Measurements from ENCODE around the gene TRMT5.
A peak's percentile ranks its signal among the peaks of the same experiment; 100 is the strongest.

The TRMT5 gene, protein sequence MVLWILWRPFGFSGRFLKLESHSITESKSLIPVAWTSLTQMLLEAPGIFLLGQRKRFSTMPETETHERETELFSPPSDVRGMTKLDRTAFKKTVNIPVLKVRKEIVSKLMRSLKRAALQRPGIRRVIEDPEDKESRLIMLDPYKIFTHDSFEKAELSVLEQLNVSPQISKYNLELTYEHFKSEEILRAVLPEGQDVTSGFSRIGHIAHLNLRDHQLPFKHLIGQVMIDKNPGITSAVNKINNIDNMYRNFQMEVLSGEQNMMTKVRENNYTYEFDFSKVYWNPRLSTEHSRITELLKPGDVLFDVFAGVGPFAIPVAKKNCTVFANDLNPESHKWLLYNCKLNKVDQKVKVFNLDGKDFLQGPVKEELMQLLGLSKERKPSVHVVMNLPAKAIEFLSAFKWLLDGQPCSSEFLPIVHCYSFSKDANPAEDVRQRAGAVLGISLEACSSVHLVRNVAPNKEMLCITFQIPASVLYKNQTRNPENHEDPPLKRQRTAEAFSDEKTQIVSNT

DNA sequence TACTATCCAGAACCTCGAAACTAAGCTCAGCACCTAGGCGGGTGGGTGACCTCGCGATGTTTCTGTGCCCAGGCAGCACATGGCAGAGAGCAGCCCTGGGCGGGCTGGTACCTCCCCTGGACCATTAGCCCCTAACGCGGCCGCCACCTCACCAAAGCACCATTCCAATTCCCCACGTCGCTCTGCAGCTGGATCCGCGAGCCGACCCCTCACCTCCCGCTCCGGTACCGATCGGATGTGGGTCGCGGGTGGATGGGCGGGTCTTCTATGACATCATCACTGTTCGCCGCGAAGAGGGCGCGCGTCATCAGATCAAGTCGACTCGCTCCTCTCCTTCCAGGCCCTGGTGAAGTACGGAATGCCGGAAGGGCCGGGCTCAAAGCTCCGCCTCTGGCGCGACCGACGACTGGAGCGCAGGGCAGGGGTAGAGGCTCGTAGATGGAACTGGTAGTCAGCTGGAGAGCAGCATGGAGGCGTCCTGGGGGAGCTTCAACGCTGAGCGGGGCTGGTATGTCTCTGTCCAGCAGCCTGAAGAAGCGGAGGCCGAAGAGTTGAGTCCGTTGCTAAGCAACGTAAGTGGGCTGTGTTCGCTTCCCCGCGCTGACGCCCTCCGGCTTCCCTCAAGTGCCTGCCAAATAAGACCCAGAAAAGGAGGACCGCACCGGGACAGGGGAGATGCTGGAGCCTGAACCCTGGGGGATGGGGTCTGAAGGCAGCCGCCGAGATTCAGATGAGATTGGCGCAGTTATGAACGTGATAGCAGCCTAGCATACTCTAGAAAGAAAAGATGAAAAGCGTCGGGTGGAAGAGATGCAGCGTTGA is at the start of gene TRMT5, which contains the start of gene SLC38A6:
TRMT5 (minus strand) TSS at position 269 of the 822 bp plus-strand sequence; CDS start at position 163, 106 bp downstream.
SLC38A6 (plus strand) TSS at position 435 of the 822 bp plus-strand sequence; CDS start at position 468, 33 bp downstream.
- peak; percentile 85 for DNase-seq (ENCODE audit: low spot score)

DNA sequence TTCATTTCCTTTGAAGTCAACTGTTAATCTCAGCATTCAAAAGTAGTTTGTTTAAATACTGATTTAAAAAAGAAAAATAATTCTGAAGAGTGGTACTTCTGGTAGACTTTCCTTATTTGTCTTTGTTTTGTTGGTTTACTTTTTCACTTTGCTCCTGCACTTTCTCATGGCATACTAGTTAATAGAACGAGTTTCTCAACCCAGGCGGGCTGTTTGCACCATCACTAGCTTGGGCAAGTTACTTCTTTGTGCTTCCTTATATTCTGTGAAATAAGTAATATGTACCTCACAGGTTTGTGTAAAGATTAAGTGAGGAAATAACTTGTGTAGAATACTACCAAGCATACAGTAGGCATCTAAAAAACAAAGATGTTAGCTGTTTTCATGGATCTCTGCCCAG is 45.6 kb upstream of the TRMT5 start:
- DNase-seq (ENCODE audit: low spot score): no peak

DNA sequence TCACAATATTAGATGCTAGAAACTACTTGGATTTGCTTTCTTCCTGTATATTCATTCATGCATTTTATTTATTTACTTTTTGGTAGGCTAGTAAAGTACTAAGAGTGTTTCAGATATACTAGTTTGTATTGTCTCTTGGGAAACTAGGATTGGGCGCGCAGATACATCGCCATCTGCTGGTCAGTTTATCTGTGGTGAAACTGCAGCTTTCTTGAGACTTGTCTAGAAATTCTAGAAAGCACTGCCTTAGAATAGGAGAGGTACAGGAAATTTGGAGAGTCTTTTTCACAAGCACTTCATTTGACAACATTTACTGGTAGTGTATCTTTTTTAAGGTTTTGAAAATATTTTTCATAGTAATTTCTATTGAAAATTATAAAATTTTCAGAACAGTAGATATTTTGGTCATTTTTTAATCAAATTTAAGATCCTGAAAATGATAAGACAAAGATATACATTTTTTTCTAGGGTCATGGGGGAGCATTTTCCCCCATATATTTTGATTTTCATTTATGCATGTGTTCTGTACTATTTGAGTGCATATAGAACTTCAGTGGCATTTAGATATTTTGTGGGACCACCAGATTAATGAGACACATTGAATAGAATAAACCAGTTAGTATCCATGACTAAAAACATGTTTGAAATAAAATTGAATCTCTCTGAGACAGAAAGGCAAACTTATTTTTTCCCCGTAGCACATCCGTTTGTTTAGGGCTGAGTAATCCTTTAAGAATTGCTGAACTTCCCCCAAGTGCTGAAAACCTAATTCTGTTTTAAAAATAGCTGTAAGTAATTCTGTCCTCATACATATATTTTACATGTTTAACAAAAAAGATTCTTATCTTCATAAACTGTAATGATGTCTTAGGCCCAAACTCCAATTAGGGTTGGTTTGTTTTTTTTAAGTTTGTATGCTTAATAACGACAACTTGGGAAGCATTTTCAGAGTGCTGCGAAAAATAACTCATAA is 44.7 kb upstream of the TRMT5 start:
- peak; percentile 48 for DNase-seq (ENCODE audit: low spot score)

DNA sequence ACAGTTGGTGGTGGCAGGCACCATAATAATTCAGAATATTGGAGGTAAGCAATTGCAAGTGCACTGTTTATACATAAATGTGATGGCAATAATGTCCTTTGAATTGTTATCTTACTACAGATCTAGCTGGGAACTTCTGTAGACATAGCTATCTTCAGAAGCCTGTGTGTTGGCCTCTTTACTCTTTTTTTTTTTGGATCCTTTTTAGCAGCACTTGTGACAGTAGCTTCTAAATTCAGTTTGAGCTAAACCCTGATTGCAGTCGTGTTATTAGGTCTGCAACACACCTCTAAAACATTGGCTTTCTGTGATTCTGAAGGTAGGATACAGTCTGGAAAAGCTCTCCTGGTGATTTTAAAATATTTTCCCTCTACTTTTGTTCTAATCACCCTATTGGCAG is 38.7 kb upstream of the TRMT5 start:
- no peak for DNase-seq (ENCODE audit: low spot score)

DNA sequence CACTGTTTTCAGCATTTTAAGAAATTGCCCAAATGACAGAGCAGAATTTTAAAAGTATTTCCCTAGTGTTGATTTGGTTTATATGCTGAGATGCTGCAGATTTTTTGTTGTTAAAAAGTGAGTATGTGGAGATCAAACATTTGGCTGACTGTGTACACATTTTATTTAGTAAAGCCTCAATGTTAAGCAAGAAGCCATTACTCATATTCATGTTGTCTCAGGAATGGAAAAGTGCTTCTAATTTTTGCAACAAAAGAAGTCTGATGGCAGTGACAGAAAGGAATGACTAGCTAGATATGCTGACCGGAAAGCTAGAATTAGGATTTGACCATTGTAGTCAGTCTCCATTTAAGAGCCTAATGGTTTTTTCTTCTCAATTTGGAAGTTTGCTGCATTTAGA is 22.7 kb upstream of the TRMT5 start:
- no peak for DNase-seq (ENCODE audit: low spot score)

DNA sequence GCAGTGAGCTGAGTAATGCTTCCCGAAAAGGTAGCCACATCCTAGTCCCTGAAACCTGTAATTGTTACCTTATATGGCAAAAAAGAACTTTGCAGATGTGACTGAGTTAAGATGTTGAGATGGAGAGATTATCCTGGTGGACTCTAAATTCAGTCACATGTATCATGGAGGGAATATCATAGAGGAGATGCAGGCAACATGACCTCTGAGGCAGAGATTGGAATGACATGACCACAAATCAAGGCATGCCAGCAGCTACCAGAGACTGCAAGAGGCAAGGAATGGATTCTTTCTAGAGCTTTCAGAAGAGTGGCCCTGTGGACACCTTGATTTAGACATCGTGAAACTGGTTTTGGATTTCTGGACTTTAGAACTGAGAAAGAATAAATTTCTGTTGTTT is 18.7 kb upstream of the TRMT5 start:
- no peak for DNase-seq (ENCODE audit: low spot score)

DNA sequence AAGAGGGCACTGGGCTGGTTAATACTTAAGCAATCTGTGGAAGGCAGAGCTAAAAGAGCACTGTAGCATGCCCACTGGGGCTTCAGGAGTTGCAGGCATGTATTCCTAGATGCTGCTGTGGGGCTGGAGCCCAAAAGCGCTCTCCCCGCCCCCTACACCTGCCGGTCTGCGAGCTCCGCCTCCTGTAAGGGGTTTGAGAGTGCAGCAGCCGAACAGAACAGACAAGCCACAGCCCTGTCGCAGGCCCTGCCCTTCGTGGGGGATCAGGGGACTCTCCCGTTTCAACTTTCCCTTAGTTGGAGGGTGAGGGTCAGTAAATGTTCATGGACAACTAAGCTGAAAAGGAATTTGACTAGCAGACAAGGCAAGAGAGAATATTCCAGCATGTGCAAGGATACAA is 17.7 kb upstream of the TRMT5 start:
- no peak for DNase-seq (ENCODE audit: low spot score)

DNA sequence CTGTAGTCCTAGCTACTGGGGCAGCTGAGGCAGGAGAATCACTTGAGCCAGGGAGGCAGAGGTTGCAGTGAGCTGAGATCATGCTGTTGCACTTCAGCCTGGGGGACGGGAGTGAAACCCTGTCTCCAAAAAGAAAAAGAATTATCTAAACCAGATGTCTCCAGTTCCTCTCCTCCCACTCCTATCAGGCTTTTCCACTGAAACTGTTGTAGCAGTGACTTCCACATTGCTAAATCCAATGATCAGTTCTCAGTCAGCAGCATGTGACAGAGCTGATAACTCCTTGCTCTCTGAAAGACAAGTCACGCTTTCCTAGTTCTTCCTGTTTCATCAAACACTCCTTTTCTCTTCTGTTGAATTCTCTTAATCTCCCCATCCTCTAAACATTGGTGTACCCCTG is 8.7 kb upstream of the TRMT5 start:
- DNase-seq (ENCODE audit: low spot score): no peak

DNA sequence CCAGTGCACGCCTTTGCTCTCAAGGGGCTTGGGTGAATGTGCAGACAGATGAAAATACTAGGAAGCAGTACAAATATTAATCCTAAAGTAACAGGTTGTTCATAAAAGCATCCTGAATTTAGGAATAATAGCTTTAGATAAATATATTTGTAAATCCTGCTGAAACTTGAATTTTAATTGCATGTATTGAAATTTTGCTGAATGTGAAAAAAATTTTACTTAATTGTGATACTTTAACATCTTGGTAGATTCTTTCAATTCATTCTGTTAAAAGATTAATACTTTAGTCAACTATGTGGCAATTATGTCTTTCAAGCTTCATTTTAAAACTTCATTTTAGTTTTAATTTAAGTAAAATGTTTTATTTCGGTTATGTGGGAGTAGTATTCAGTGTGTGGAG is 5.6 kb upstream of the TRMT5 start:
- no peak for DNase-seq (ENCODE audit: low spot score)

DNA sequence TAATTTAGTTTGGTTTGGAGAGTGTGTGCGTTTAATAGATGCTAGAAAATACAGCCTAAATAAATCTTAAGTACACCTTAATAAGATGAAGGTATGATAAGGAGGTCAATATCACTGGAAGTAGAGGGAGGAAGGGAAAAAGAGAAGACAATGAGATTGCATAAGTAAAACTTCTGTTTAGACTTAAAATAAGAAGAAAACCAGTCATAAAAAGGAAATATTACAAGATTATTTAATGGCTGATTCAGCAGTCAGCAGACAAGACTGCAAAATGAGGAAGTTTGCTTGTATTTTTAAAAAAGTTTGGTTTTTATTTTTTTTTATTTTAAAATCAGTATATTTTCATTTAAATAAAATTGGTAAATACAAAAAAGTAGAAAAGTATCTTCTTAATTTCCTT is 3.3 kb upstream of the TRMT5 start:
- no peak for DNase-seq (ENCODE audit: low spot score)

DNA sequence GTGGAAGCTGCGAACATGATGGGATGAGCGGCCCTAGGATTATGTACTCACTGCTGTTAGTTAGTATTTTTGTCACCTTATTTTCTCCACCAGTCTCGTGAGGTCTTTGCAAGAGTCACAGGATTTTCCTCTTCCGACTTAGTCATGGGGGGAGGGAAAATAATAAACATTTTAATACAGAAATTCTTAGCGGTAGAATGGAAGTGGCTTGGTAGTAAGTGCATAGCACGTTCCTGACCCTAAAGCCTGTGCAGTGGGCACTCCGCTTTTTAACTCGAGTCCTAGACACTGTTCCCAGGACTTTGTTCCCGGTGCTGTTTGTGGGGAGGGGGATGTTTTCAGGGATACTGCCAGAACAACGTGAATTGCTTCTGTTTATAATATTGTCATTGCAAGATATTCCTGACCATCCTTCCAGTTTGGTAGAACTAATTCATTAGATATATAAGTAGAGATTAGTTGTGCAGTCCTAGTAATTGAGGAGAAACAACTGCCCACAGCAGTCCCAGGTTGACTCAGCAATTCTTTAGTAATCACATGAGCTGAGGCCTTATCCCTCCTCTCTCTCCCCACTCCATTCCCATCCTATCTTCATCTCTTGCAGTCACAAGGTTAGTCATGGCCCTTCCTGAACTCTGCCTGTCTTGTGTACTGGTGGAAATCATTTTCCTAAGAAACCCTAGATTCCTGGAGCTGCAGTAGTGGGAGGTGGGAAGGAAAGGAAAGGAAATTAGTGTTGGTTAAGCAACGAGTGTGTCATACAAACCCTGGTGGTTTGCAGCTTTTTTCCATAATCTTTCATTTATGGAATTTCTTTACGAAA is 965 bp upstream of the TRMT5 start:
- DNase-seq (ENCODE audit: low spot score): no peak

DNA sequence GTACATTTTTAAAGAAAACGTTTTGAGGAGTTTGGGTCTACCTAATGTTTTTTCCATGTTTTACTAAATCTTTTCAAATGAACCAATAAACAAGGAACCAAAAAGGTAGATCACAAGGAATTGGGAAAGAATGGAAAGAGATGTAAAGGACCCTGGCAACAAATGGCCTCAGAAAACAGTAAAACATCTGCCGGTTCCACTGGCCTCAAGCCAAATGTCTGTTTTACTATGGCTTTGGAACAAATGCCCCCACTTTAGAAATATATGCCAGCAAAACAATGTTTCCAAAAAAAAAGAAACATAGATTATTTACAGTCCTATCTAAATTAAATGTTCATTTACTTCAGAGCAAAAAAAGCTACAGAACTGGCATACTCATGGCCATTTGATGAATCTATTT is 3.0 kb downstream of the TRMT5 start:
- DNase-seq (ENCODE audit: low spot score): no peak

DNA sequence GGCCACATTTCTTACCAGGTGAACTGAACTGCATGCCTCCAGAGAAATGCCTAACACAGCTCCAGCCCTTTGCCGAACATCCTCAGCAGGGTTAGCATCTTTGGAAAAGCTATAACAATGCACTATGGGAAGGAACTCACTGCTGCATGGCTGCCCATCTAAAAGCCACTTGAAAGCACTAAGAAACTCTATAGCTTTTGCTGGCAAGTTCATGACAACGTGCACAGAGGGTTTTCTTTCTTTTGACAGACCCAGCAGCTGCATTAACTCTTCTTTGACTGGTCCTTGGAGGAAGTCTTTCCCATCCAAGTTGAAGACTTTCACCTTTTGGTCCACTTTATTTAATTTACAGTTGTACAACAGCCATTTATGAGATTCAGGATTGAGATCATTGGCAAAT is 5.3 kb downstream of the TRMT5 start:
- no peak for DNase-seq (ENCODE audit: low spot score)

DNA sequence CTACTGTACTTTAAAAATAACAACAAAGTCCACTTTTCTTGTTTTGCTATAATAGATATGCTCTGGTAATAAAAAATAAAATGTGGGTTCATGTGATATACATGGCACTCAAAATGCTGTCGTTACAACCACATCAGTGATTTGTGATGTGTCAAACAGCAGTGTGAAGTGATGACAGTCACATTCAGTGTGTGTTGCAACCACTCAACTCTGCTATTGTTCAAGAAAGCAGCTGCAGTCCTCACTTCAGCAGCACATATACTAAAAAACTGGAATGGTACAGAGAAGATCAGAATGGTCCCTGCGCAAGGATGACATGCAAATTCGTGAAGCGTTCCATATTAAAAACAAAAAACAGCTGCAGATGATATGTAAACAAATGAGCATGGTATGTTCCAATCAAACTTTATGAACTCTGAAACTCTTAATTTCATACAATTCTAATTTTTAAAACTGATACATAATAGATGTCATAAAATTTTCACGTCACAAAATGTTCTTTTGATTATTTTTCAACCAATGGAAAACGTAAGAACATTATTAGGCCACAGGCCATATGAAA is 6.7 kb downstream of the TRMT5 start:
- DNase-seq (ENCODE audit: low spot score): no peak

DNA sequence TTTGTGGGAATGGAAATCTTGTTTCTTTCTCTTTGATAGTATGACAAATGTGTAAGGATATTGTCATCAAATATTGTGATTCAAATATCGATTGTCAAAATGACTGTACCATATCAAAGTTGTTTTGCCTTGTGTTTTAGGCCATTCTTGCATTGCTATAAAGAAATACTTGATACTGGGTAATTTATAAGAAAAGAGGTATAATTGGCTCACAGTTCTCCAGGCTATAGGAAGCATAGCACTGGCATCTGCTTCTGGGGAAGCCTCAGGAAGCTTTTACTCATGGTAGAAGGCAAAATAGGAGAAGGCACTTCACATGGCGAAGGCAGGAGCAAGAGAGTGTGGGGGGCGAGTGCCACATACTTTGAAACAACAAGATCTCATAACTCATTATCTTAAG is 7.8 kb downstream of the TRMT5 start:
- no peak for DNase-seq (ENCODE audit: low spot score)

DNA sequence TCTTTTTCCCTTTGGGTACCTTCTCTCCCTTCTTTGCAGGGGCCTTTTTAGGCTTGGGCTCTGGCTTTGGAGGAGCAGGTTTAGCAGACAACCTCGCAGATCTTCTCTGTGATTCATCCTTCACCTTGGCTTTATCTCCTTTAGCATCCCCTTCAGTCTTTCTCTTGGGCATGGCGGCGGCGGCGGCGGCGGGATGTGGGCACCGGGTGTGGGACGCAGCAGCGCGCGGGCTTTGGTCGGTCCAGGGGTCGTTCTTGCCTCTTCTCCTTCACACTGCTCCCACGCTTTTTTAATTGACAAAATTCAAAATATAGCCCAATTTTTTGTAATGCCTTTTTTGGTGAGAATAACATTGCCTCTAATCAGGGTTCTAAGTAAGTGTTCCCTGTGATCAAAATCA is 8.6 kb downstream of the TRMT5 start:
- DNase-seq (ENCODE audit: low spot score): no peak

DNA sequence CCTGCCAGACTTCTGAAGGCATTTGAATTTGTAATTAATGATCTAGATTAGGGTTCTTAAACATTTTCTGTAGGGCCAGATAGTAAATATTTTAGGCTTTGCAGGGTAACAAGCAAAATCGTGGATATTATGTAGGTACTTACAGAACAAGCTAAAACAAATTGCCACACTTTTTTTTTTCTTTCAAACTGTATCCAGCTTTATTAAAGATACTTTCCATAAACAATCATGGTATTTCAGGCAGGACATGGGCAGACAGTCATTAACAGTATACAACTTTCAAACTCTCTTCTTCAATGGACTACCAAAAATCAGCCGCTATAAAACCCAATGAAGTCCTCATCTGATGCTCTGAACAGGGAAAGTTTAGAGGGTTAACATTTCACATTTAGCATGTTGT is 9.6 kb downstream of the TRMT5 start:
- no peak for DNase-seq (ENCODE audit: low spot score)

DNA sequence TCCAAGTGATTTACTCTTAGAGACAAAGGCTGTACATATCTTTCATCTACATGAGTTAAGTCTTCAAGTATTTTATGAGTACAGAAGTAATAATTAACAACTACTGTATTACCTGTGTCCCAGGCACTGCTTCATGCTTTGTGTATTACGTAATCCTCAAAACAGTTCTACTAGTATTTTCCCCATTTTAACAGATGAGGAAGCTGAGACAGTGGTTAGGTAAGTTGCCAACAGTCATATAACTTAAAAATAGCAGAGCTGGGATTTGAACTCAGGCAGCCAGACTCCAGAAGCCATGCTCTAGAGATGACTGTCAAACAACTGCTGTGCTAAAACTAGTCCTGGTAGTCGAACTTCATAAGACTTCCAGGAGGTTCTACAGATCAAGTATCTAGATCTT is 10.7 kb downstream of the TRMT5 start:
- no peak for DNase-seq (ENCODE audit: low spot score)

DNA sequence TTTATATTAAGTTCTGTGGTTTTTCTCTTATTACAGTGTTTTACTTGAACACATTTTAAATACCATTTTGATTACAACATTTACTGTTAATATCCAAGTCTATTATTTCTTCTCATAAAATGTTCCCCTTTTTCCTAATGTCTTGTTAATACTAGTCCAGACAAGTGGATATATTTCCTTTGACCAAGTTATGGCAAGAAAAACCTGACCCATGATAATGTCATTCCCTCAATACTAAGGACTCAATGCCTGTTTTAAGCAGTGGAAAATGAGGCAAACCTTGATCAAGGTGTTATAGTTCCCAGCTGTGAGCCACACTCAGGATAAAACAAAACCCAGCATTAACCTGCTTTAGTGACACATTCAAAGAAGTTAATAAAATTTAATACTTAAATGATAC is 12.2 kb downstream of the TRMT5 start:
- no peak for DNase-seq (ENCODE audit: low spot score)

DNA sequence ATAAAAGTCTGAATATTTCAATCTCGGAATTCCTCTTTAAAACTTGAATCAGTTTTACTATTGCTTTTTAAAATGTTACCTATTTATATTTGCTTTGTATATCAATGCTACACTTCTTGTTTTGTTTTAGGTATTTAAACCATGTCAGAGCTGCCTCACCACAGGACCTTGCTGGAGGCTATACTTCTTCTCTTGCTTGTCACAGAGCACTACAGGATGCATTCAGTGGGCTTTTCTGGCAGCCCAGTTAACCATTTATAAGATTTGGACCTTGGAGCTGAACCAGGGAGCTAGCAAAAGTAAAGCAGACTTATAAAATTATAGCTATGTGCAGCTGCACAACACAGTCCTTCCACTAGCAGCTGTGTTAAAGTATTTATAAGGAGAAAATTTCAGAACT is 12.8 kb downstream of the TRMT5 start:
- no peak for DNase-seq (ENCODE audit: low spot score)

DNA sequence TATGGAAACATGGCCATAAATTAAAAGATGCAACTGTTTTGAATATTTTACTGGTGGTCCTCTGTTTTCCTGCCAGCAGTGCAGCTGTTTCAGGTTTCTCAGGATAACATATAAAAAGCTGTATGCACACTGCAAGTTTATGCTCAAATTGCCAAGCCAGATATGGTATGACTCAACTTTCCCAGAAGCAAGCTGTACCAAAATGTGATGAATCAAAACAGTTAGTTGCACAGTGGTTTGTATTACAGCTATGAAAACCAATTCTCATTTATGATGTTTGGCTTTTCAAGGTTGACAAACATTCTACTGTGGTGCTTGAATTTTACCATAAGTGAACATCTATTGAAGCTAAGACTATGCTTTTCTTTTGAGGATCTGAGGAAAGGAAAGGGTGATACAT is 15.5 kb downstream of the TRMT5 start:
- no peak for DNase-seq (ENCODE audit: low spot score)

Data from CD4-positive, alpha-beta T cell treated with Interleukin-6 at 100 ng/mL for 8 hours (primary cell).